A673 (cell line): ENCODE measurements around the gene M1AP. TPM values are rescaled to one million over a fixed set of nuclear protein-coding genes. Genes with fewer than 3 reads are reported as not detected.

Source experiments
- BruUV-seq: library from RNA; stranded (reverse); fragments of 400-500 nt; replicated peaks from 2 replicates; lab custom pipeline; 2021; lab: Mats Ljungman, UMichigan
- CTCF ChIA-PET: fragments of 300-600 bp; sonication (Branson Sonifier 250); formaldehyde crosslinking; loops from one replicate; lab custom pipeline; 2022; ENCODE audit warnings: antibody characterized with exemption; lab: Charles Lee
- POLR2A ChIA-PET: fragments of 300-600 bp; sonication (Branson Sonifier 250); formaldehyde crosslinking; loops from one replicate; lab custom pipeline; 2022; ENCODE audit warnings: antibody characterized with exemption; ENCODE audit not compliant: low non-redundant PET; lab: Charles Lee
- DNase-seq: peaks from one replicate; pipeline ENCODE4 v3.0.0-alpha.2; 2015; ENCODE audit warnings: low spot score
- H3K27ac ChIP-seq: fragments of 200-600 bp; sonication (generic); 2 replicates; pipeline ENCODE4 v1.5.1; 2016; ENCODE audit warnings: mixed run types, low read depth, mild to moderate bottlenecking, mixed read lengths, antibody characterized with exemption, low read length; ENCODE audit not compliant: poor library complexity, severe bottlenecking
- H3K27me3 ChIP-seq: fragments of 200-600 bp; sonication (generic); replicated peaks from 2 replicates; pipeline ENCODE4 v1.6.1; 2017; ENCODE audit warnings: mixed run types, low read depth, mild to moderate bottlenecking, mixed read lengths, antibody characterized with exemption, low read length; ENCODE audit not compliant: insufficient read depth, poor library complexity
- H3K36me3 ChIP-seq: fragments of 200-600 bp; sonication (generic); 2 replicates; pipeline ENCODE4 v1.6.1; 2016; ENCODE audit warnings: mixed run types, mild to moderate bottlenecking, mixed read lengths, antibody characterized with exemption, low read length; ENCODE audit not compliant: insufficient read depth, poor library complexity, severe bottlenecking
- H3K4me1 ChIP-seq: fragments of 200-600 bp; sonication (generic); 2 replicates; pipeline ENCODE4 v1.6.1; 2017; ENCODE audit warnings: mixed run types, mild to moderate bottlenecking, mixed read lengths, antibody characterized with exemption, low read length; ENCODE audit not compliant: insufficient read depth, poor library complexity, severe bottlenecking
- H3K4me3 ChIP-seq: fragments of 200-600 bp; sonication (generic); 2 replicates; pipeline ENCODE4 v1.5.1; 2016; ENCODE audit warnings: low read depth, mixed run types, mild to moderate bottlenecking, mixed read lengths, low read length; ENCODE audit not compliant: poor library complexity, severe bottlenecking
- H3K9me3 ChIP-seq: fragments of 200-600 bp; sonication (generic); 2 replicates; pipeline ENCODE4 v1.6.1; 2016; ENCODE audit warnings: mixed run types, low read depth, mild to moderate bottlenecking, mixed read lengths, antibody characterized with exemption, low read length; ENCODE audit not compliant: poor library complexity, severe bottlenecking
- EZH2 ChIP-seq: fragments of 200-600 bp; sonication (generic); IDR thresholded peaks from 2 replicates; pipeline ENCODE4 v1.6.1; 2017; ENCODE audit warnings: borderline replicate concordance, low read depth, mild to moderate bottlenecking, mixed read lengths, antibody characterized with exemption, low read length; ENCODE audit not compliant: poor library complexity, severe bottlenecking
- intact Hi-C: fragments of 100-400 bp; cut with micrococcal nuclease; formaldehyde crosslinking; loops from one replicate; pipeline ENCODE4 v1.10.0; 2022; ENCODE audit not compliant: unreplicated experiment
- total RNA-seq: library from RNA; stranded (reverse); gene quantifications from 2 replicates; pipeline ENCODE4 v1.2.3, GENCODE V29; 2021
- TF ChIP-seq, protein P1 (sequence below): fragments of 300-800, 200-600 bp; sonication (generic); conservative IDR thresholded peaks from 2 replicates; pipeline ENCODE4 v1.5.1; 2017; ENCODE audit warnings: low read depth, mild to moderate bottlenecking, antibody characterized with exemption, low read length, moderate library complexity, mixed read lengths

Gene M1AP
- total RNA-seq, 1 experiment from 2014 or later: not detected

DNA sequence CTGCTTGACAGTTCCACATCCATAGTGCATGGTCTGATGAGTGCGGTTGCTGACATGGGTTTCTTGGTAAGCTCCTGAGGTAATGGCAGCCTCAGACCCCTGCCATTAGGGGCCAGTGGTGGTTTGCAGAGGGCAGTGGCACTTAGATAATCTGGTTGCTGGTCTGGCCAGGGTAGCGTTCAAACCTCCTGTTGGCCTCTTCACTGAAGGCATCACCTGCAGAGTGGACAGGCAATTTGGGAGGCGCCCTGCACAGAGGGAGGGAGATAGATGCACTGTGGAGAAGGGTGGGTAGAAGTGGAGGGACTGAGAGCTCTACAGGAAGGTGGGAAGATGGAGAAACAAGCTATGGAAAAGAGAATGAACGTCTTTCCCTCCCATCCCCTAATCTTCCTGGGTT, 114.7 kb downstream of the M1AP start:
- Histone ChIP-seq H3K27me3 (peaks cover 6% of the 10 kb centered on the region), H3K9me3 (no peaks in the 10 kb centered on the region), H3K36me3 (peaks cover 5% of the 10 kb centered on the region), H3K4me3 (no peak overlapping the region), H3K4me1 (peaks cover 13% of the 10 kb centered on the region), H3K27ac (no peak overlapping the region)
- CTCF ChIA-PET: no interaction called here
- POLR2A ChIA-PET: no interaction called here
- DNase-seq: no peak
- no TSS peak for BruUV-seq
- intact Hi-C loops: loop anchor here (5.0 to 10.0 kb wide), 2 partner anchors 199 to 281 kb away; no protein-coding TSS in a partner anchor
- no peak for TF ChIP-seq EZH2
- TF ChIP-seq, protein P1, sequence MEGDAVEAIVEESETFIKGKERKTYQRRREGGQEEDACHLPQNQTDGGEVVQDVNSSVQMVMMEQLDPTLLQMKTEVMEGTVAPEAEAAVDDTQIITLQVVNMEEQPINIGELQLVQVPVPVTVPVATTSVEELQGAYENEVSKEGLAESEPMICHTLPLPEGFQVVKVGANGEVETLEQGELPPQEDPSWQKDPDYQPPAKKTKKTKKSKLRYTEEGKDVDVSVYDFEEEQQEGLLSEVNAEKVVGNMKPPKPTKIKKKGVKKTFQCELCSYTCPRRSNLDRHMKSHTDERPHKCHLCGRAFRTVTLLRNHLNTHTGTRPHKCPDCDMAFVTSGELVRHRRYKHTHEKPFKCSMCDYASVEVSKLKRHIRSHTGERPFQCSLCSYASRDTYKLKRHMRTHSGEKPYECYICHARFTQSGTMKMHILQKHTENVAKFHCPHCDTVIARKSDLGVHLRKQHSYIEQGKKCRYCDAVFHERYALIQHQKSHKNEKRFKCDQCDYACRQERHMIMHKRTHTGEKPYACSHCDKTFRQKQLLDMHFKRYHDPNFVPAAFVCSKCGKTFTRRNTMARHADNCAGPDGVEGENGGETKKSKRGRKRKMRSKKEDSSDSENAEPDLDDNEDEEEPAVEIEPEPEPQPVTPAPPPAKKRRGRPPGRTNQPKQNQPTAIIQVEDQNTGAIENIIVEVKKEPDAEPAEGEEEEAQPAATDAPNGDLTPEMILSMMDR: no peak

DNA sequence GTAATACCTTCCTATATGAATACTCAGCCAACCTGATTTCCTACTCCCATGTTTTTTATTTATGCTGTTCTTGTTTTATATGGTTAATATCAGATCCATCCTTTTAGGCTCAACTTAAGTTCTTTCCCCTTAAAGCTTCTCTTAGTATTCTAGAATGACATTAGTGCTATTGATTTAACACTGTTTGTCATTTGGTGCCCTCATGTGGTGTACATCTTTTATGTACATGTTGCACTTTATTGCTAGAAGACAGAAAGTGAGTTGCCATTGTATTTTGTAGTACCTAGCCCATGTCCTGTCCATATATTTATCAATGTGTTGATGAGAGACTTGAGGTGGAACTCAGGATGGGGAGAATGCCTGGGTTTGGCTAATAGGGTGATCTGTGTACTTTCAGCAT, 115.9 kb downstream of the M1AP start:
- ChIA-PET CTCF (interaction anchor here (0.6 to 1.0 kb wide), 5 partner anchors 25 to 283 kb away, joined by 3 to 7 read pairs (median 3); partner anchors contain the start of genes CCDC142, PCGF1 and TTC31), POLR2A (no interaction called here)
- Histone ChIP-seq H3K9me3 (no peaks in the 10 kb centered on the region), H3K27me3 (no peaks in the 10 kb centered on the region), H3K36me3 (peaks cover 14% of the 10 kb centered on the region), H3K27ac (no peak overlapping the region), H3K4me3 (no peak overlapping the region), H3K4me1 (peaks cover 16% of the 10 kb centered on the region)
- TF ChIP-seq, protein P1: peak; percentile 56
- TF ChIP-seq EZH2: no peak
- DNase-seq: peak; percentile 64
- intact Hi-C loops: loop anchor here (1.0 to 10.0 kb wide), 3 partner anchors 49 to 280 kb away; partner anchors contain the start of gene TTC31
- no TSS peak for BruUV-seq

DNA sequence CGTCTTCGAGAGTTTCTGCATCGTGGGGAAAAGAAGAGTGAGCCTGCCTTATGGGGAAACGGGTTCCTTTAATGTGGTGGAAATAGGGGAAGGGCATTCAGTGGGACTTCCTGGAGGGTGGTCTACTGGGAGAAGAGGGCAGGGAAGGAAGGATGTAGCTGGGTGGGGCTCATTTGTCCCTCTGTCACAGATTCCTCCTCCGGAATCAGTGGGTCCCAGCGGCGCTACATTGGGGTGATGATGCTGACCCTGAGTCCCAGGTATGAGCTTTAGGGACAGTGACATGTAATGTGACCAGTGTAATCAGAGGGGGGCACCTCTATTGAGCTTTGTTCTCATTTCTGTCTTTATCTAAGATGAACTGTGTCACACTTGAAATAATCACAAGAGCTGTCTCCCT, 116.5 kb downstream of the M1AP start:
- BruUV-seq: no TSS peak
- intact Hi-C loops: loop anchor here (1.0 to 10.0 kb wide), 3 partner anchors 48 to 279 kb away; partner anchors contain the start of gene TTC31
- H3K27ac ChIP-seq: no peak overlapping the region
- no peak for TF ChIP-seq EZH2
- TF ChIP-seq, protein P1: no peak
- H3K4me3 ChIP-seq: no peak overlapping the region
- no peaks in the 10 kb centered on the region for H3K27me3 ChIP-seq
- peaks cover 16% of the 10 kb centered on the region for H3K4me1 ChIP-seq
- no peak for DNase-seq
- H3K9me3 ChIP-seq: no peaks in the 10 kb centered on the region
- CTCF ChIA-PET: interaction anchor here (0.6 to 1.0 kb wide), 5 partner anchors 24 to 282 kb away, joined by 3 to 7 read pairs (median 3); partner anchors contain the start of genes CCDC142, PCGF1 and TTC31
- POLR2A ChIA-PET: no interaction called here
- peaks cover 20% of the 10 kb centered on the region for H3K36me3 ChIP-seq
